ENCODE measurements around the gene BCL11A. TPM values are rescaled to one million over a fixed set of nuclear protein-coding genes. Genes with fewer than 3 reads are reported as not detected.

BCL11A gene
- total and polyA plus RNA-seq, 12 donors = 3.2 to 38.5 (median 22.7) TPM

DNA sequence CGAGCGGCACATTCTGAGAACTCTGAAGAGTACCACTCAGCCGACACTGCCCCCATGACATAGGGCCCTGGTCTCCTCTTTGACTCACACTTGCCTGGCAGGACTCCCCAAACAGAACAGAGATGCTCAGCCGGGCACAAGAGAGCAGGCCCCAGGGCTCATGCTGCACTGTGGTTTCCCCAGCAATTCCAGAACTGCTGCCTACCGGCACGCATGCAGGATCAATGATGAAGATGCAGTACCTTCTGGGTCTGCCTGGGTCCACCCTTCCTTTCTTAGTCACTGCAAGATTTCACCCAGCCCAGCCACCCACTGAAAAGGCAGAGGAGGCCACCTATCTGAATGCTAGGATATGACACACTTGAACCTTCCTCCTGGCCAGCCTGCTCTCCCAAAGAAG, 49.4 kb downstream of the BCL11A start:
- Histone ChIP-seq H3K27me3 (peaks cover 0 to 2% (median 0%) of the 10 kb centered on the region in 7 donors), H3K4me1 (peaks cover 0 to 71% (median 37%) of the 10 kb centered on the region in 9 donors), H3K36me3 (no peaks in the 10 kb centered on the region), H3K27ac (peak overlapping the region in 1 of 10 donors; percentile 6), H3K9me3 (no peaks in the 10 kb centered on the region), H3K4me3 (no peak overlapping the region)
- intact Hi-C loops (cut with DNase I) = no loop called here
- DNase-seq = no peak
- ATAC-seq = peak in 5 of 8 donors; percentile 28 to 68 (median 45)
- TF ChIP-seq, protein P1, sequence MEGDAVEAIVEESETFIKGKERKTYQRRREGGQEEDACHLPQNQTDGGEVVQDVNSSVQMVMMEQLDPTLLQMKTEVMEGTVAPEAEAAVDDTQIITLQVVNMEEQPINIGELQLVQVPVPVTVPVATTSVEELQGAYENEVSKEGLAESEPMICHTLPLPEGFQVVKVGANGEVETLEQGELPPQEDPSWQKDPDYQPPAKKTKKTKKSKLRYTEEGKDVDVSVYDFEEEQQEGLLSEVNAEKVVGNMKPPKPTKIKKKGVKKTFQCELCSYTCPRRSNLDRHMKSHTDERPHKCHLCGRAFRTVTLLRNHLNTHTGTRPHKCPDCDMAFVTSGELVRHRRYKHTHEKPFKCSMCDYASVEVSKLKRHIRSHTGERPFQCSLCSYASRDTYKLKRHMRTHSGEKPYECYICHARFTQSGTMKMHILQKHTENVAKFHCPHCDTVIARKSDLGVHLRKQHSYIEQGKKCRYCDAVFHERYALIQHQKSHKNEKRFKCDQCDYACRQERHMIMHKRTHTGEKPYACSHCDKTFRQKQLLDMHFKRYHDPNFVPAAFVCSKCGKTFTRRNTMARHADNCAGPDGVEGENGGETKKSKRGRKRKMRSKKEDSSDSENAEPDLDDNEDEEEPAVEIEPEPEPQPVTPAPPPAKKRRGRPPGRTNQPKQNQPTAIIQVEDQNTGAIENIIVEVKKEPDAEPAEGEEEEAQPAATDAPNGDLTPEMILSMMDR (IDR thresholded peaks at IDR 0.05) = peak in 5 of 9 donors; percentile 13 to 33 (median 24)
- WGBS, 2 donors = 69 to 77% methylated on average over 6 of the region's 6 CpGs

DNA sequence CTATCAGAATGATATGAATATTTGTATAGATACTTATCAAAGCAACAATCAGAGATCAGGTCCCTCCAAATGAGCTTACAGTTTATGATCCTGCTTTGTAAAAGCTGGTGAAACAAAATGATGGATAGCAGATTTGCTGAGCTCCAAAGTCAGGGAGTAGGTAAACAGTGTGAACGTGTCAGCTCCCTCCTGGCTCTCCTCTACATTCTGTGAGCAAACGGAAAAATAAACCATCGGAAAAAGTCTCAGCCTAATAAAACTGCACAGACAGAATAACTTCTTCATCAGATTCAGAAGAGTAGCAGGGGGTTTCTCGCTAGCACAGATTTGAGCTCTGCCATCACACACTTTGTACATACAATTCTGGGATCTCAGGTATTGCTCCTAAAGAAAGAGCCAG, 51.3 kb downstream of the BCL11A start:
- Histone ChIP-seq H3K27ac (no peak overlapping the region), H3K9me3 (no peaks in the 10 kb centered on the region), H3K27me3 (peaks cover 0 to 2% (median 0%) of the 10 kb centered on the region in 7 donors), H3K4me1 (peaks cover 0 to 68% (median 36%) of the 10 kb centered on the region in 9 donors), H3K36me3 (no peaks in the 10 kb centered on the region), H3K4me3 (no peak overlapping the region)
- 56 to 58% methylated on average over 4 of the region's 4 CpGs for WGBS, 2 donors
- ATAC-seq = no peak
- TF ChIP-seq, protein P1 (IDR thresholded peaks at IDR 0.05) = no peak
- intact Hi-C loops (cut with DNase I) = no loop called here
- DNase-seq = no peak

DNA sequence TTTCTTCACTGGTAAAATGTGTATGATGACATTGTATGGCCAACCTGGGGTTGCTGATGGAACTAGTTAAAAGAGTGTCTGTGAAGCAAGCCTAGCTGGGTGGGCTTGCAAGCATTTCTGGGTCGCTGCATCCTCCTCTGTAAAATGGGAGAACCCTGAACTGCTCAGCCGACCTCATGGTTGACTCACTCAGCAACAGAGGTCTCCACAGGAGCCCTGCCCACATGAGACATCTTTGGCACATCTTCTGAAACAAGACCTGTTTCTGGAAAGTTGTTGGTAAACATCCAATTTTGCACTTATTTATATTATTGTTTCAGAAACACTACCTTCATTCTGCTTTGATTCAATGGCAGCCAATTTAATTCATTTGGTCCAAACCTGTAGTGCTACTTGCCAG, 52.6 kb downstream of the BCL11A start:
- no peaks in the 10 kb centered on the region for H3K36me3 ChIP-seq
- 88 to 98% methylated on average over 2 of the region's 2 CpGs for WGBS, 2 donors
- intact Hi-C loops (cut with DNase I) = no loop called here
- peaks cover 0 to 64% (median 33%) of the 10 kb centered on the region in 9 donors for H3K4me1 ChIP-seq
- TF ChIP-seq, protein P1 (IDR thresholded peaks at IDR 0.05) = no peak
- H3K4me3 ChIP-seq = no peak overlapping the region
- no peak overlapping the region for H3K27ac ChIP-seq
- peaks cover 0 to 2% (median 0%) of the 10 kb centered on the region in 7 donors for H3K27me3 ChIP-seq
- ATAC-seq = no peak
- no peaks in the 10 kb centered on the region for H3K9me3 ChIP-seq
- DNase-seq = no peak

DNA sequence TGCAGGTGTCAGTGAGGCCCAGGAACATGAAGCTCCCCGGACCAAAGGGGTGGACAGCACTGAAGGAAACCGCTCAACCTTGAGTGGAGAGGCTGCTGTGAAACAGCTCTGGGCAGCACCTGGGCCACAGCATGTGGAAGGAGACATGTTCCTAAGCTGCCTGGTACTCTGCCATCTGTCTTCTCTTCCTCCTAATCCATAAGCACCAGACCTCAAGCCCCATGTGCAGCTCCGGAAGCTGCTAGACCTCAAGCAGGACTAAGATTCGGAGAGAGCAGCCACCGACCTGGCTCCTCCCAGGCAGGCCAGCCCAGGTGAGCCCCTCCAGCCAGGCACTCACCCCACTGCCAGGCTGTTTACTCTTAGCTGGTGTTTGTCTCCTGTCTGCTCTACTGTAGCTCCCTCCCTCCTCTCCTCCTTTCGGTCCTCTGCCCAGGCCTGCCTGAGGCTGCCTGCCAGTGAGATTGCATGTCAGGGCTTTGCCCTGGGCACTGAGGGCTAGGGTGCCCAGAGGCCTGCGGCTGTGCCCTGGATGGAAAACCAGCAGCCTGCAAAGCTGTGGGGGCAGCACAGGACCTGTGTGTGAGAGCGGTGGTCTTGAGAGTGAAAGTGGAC, 53.7 kb downstream of the BCL11A start:
- 67 to 71% methylated on average over 8 of the region's 8 CpGs for WGBS, 2 donors
- ATAC-seq (peak; percentile 64 to 93 (median 86)), DNase-seq (peak; percentile 43 to 56)
- TF ChIP-seq, protein P1 (IDR thresholded peaks at IDR 0.05) = no peak
- Histone ChIP-seq H3K4me3 (no peak overlapping the region), H3K36me3 (no peaks in the 10 kb centered on the region), H3K27me3 (peaks cover 0 to 2% (median 0%) of the 10 kb centered on the region in 7 donors), H3K9me3 (no peaks in the 10 kb centered on the region), H3K4me1 (peaks cover 0 to 55% (median 24%) of the 10 kb centered on the region in 9 donors), H3K27ac (peak overlapping the region in 6 of 10 donors; percentile 21 to 69 (median 48))
- intact Hi-C loops (cut with DNase I) = no loop called here

Data from heart right ventricle (tissue), 16 donors.